ENCODE measurements around the gene PLD5.
"Not testable (repeated sequence)": the region's sequence is repeated elsewhere in the genome, so short reads cannot be mapped to it uniquely, and the experiment has no call there.

PLD5 gene

DNA sequence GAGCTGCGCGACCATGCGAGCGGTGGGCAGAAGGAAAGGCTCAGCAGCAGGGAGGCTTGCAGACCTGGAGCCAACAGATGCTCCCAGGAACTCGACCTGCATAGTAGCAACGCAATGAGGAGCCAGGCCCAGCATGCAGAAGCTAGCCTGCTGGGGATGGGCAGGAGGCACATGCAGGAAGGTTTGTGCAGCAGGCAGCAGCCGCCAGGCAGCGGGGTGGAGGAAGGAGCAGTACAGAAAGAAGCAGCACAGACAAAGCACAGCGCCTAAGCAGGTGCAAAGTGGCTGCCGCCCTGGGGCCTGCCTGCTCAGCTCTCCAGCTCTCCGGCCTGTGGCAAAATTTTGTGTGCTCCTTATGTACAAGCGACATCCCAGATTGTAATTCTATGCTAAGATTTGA is 312.1 kb downstream of the PLD5 start:
- Histone ChIP-seq H3K4me1 (ENCODE audit: low read length) (no peaks in the 10 kb centered on the region), H4K20me1 (ENCODE audit: insufficient read depth, low read length) (no peaks in the 10 kb centered on the region), H3K9ac (ENCODE audit: low read length) (no peak overlapping the region), H3K9me3 (replicated peaks; ENCODE audit: insufficient read depth, low read length) (no peaks in the 10 kb centered on the region), H3K4me3 (ENCODE audit: low read length) (no peak overlapping the region), H3K9me2 (replicated peaks; ENCODE audit: insufficient read depth, low read length) (no peaks in the 10 kb centered on the region), H3K79me2 (ENCODE audit: low read length) (no peaks in the 10 kb centered on the region), H3K36me3 (replicated peaks; ENCODE audit: insufficient read depth, low read length) (no peaks in the 10 kb centered on the region), H2AFZ (ENCODE audit: low read length) (no peak overlapping the region), H3K27me3 (replicated peaks; ENCODE audit: insufficient read depth, low read length) (no peaks in the 10 kb centered on the region), H3K4me2 (ENCODE audit: low read depth, low read length) (no peak overlapping the region), H3K27ac (ENCODE audit: low read length) (no peak overlapping the region), H3F3A (ENCODE audit: insufficient read depth, low read length) (no peaks in the 10 kb centered on the region)
- TF ChIP-seq EZH2 (optimal IDR thresholded peaks at IDR 0.05; ENCODE audit: low read depth, low read length): no peak
- no peak for TF ChIP-seq EZH2phosphoT487 (IDR thresholded peaks at IDR 0.05; ENCODE audit: low read length)
- TF ChIP-seq, protein P1, sequence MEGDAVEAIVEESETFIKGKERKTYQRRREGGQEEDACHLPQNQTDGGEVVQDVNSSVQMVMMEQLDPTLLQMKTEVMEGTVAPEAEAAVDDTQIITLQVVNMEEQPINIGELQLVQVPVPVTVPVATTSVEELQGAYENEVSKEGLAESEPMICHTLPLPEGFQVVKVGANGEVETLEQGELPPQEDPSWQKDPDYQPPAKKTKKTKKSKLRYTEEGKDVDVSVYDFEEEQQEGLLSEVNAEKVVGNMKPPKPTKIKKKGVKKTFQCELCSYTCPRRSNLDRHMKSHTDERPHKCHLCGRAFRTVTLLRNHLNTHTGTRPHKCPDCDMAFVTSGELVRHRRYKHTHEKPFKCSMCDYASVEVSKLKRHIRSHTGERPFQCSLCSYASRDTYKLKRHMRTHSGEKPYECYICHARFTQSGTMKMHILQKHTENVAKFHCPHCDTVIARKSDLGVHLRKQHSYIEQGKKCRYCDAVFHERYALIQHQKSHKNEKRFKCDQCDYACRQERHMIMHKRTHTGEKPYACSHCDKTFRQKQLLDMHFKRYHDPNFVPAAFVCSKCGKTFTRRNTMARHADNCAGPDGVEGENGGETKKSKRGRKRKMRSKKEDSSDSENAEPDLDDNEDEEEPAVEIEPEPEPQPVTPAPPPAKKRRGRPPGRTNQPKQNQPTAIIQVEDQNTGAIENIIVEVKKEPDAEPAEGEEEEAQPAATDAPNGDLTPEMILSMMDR (IDR thresholded peaks at IDR 0.05; ENCODE audit: low read length): no peak
- DNase-seq: no peak

DNA sequence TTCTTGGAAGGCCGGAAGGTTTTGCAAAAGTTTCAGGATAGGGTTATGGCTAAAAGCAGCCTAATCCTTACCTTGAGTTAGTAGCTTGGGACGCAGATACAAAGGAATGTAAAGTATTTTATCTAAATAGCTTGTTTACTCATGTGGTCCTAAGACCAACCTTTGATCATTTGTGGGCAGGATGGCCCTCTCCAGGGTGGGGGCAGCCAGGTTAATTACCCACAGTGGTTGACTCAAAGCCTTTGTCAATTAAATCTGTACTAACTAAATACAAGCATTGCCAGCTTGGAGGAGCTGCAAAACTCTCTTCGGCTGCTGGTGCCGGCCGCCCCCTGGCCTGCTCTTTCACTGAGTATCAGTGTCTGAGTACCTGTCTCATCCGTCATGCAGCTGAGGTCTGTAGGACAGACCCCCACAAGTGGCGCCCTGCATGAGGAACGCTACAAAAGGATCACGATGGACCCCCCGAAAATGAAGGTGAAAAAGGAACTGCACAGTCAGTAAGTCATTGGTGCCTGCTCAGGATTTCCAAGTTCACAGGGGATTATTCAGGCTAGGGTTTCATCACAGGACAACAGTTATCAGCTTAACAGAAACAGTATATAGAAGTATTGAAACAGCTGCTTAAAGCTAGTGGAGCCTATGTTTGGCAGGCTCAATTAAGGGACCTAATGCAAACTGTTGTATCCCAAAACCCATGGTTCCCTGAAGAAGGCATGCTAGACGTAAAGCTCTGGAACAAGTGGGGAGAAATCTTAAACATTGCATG is 313.1 kb downstream of the PLD5 start:
- Histone ChIP-seq H3K9me3 (replicated peaks; ENCODE audit: insufficient read depth, low read length) (no peaks in the 10 kb centered on the region), H3K4me1 (ENCODE audit: low read length) (no peaks in the 10 kb centered on the region), H3K27me3 (replicated peaks; ENCODE audit: insufficient read depth, low read length) (no peaks in the 10 kb centered on the region), H3K4me2 (ENCODE audit: low read depth, low read length) (no peak overlapping the region), H3K4me3 (ENCODE audit: low read length) (no peak overlapping the region), H3K9ac (ENCODE audit: low read length) (no peak overlapping the region), H3K27ac (ENCODE audit: low read length) (no peak overlapping the region), H3F3A (ENCODE audit: insufficient read depth, low read length) (no peaks in the 10 kb centered on the region), H4K20me1 (ENCODE audit: insufficient read depth, low read length) (no peaks in the 10 kb centered on the region), H3K36me3 (replicated peaks; ENCODE audit: insufficient read depth, low read length) (no peaks in the 10 kb centered on the region), H3K9me2 (replicated peaks; ENCODE audit: insufficient read depth, low read length) (no peaks in the 10 kb centered on the region), H3K79me2 (ENCODE audit: low read length) (no peaks in the 10 kb centered on the region), H2AFZ (ENCODE audit: low read length) (no peak overlapping the region)
- TF ChIP-seq EZH2phosphoT487 (IDR thresholded peaks at IDR 0.05; ENCODE audit: low read length): no peak
- no peak for TF ChIP-seq EZH2 (optimal IDR thresholded peaks at IDR 0.05; ENCODE audit: low read depth, low read length)
- TF ChIP-seq, protein P1 (IDR thresholded peaks at IDR 0.05; ENCODE audit: low read length): no peak
- DNase-seq: no peak

DNA sequence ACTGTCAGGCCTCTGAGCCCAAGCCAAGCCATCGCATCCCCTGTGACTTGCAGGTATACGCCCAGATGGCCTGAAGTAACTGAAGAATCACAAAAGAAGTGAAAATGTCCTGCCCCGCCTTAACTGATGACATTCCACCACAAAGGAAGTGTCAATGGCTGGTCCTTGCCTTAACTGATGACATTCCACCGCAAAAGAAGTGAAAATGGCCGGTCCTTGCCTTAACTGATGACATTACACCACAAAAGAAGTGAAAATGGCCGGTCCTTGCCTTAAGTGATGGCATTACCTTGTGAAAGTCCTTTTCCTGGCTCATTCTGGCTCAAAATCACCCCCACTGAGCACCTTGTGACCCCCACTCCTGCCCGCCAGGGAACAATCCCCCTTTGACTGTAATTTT is 314.2 kb downstream of the PLD5 start:
- H4K20me1 ChIP-seq (ENCODE audit: insufficient read depth, low read length); H3K4me3 ChIP-seq (ENCODE audit: low read length); H3K27ac ChIP-seq (ENCODE audit: low read length); H3K4me1 ChIP-seq (ENCODE audit: low read length); H3K27me3 ChIP-seq (replicated peaks; ENCODE audit: insufficient read depth, low read length); H3K9me2 ChIP-seq (replicated peaks; ENCODE audit: insufficient read depth, low read length); H3K4me2 ChIP-seq (ENCODE audit: low read depth, low read length); H3F3A ChIP-seq (ENCODE audit: insufficient read depth, low read length); H3K36me3 ChIP-seq (replicated peaks; ENCODE audit: insufficient read depth, low read length); H2AFZ ChIP-seq (ENCODE audit: low read length); DNase-seq; H3K9me3 ChIP-seq (replicated peaks; ENCODE audit: insufficient read depth, low read length); H3K79me2 ChIP-seq (ENCODE audit: low read length); H3K9ac ChIP-seq (ENCODE audit: low read length): not testable (repeated sequence)

DNA sequence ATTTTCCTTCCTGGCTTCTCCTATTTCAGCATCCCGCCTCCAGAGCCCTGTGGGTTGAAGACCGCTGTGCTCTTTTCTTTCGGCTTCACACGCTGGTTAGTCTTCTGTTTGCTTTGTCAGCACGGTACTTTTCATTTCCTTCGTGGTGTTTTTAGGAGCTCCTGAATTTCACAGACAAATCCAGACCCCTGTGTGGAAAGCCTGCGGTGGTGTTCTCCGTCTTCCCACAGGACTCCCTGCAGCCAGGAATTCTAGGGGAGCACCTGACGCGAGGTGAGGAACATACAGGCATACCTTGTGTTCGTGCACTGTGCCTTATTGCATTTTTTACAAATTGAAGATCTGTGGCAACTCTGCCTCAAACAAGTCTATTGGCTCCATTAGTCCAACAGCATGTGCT is 315.4 kb downstream of the PLD5 start:
- Histone ChIP-seq H3K4me1 (ENCODE audit: low read length) (no peaks in the 10 kb centered on the region), H3K4me3 (ENCODE audit: low read length) (no peak overlapping the region), H3K4me2 (ENCODE audit: low read depth, low read length) (no peak overlapping the region), H2AFZ (ENCODE audit: low read length) (no peak overlapping the region), H3K79me2 (ENCODE audit: low read length) (no peaks in the 10 kb centered on the region), H3F3A (ENCODE audit: insufficient read depth, low read length) (no peaks in the 10 kb centered on the region), H3K9me2 (replicated peaks; ENCODE audit: insufficient read depth, low read length) (no peaks in the 10 kb centered on the region), H4K20me1 (ENCODE audit: insufficient read depth, low read length) (no peaks in the 10 kb centered on the region), H3K9me3 (replicated peaks; ENCODE audit: insufficient read depth, low read length) (no peaks in the 10 kb centered on the region), H3K9ac (ENCODE audit: low read length) (no peak overlapping the region), H3K27me3 (replicated peaks; ENCODE audit: insufficient read depth, low read length) (no peaks in the 10 kb centered on the region), H3K36me3 (replicated peaks; ENCODE audit: insufficient read depth, low read length) (no peaks in the 10 kb centered on the region), H3K27ac (ENCODE audit: low read length) (no peak overlapping the region)
- DNase-seq: no peak
- TF ChIP-seq EZH2 (optimal IDR thresholded peaks at IDR 0.05; ENCODE audit: low read depth, low read length) (no peak), EZH2phosphoT487 (IDR thresholded peaks at IDR 0.05; ENCODE audit: low read length) (no peak)
- TF ChIP-seq, protein P1 (IDR thresholded peaks at IDR 0.05; ENCODE audit: low read length): no peak

Measured in MM.1S (cell line).